Neuron (in vitro differentiated cells): ENCODE measurements around the gene PSMC3IP.

Experiments
- H2AFZ ChIP-seq: one replicate; pipeline ENCODE4 v1.6.1; 2013; ENCODE audit warnings: low read depth, mild to moderate bottlenecking, inconsistent platforms, low read length, moderate library complexity
- H3K27me3 ChIP-seq: one replicate; pipeline ENCODE4 v1.6.1; 2013; ENCODE audit warnings: low read length; ENCODE audit not compliant: insufficient read depth
- H3K36me3 ChIP-seq: one replicate; pipeline ENCODE4 v1.6.1; 2013; ENCODE audit warnings: low read length; ENCODE audit not compliant: insufficient read depth
- H3K4me1 ChIP-seq: one replicate; pipeline ENCODE4 v1.6.1; 2013; ENCODE audit warnings: low read length; ENCODE audit not compliant: insufficient read depth
- H3K4me3 ChIP-seq: 2 replicates; pipeline ENCODE4 v1.5.1; 2013; ENCODE audit warnings: mild to moderate bottlenecking, low read length, moderate library complexity
- H3K9me3 ChIP-seq: one replicate; pipeline ENCODE4 v1.6.1; 2013; ENCODE audit warnings: low read length

Gene PSMC3IP

GRCh38 chr17:42608305-42609181, 31.0 kb upstream of the PSMC3IP start:
- Histone ChIP-seq H3K4me1 (peaks cover 18% of the 10 kb centered on the region), H3K9me3 (no peaks in the 10 kb centered on the region), H3K36me3 (peaks cover 18% of the 10 kb centered on the region), H3K4me3 (peak overlapping the region; percentile 90), H2AFZ (peak overlapping the region; percentile 14), H3K27me3 (no peaks in the 10 kb centered on the region)

- H3K9me3 ChIP-seq = no peaks in the 10 kb centered on the region
- H3K36me3 ChIP-seq = peaks cover 11% of the 10 kb centered on the region
- no peak overlapping the region for H2AFZ ChIP-seq
- H3K27me3 ChIP-seq = no peaks in the 10 kb centered on the region
- peaks cover 18% of the 10 kb centered on the region for H3K4me1 ChIP-seq
- H3K4me3 ChIP-seq = peak overlapping the region; percentile 90
Measured at GRCh38 chr17:42607769-42608168, 30.2 kb upstream of the PSMC3IP start.

GRCh38 chr17:42603318-42603717, 25.8 kb upstream of the PSMC3IP start:
- H3K4me3 ChIP-seq = no peak overlapping the region

GRCh38 chr17:42598905-42599304, 21.4 kb upstream of the PSMC3IP start:
- no peaks in the 10 kb centered on the region for H3K9me3 ChIP-seq
- peaks cover 7% of the 10 kb centered on the region for H3K36me3 ChIP-seq
- H3K4me1 ChIP-seq = no peaks in the 10 kb centered on the region
- no peak overlapping the region for H2AFZ ChIP-seq
- H3K4me3 ChIP-seq = no peak overlapping the region
- no peaks in the 10 kb centered on the region for H3K27me3 ChIP-seq

More at GRCh38 chr17:42603318-42603717, 25.8 kb upstream of the PSMC3IP start:
- no peak overlapping the region for H2AFZ ChIP-seq
- H3K36me3 ChIP-seq = peaks cover 3% of the 10 kb centered on the region
- H3K9me3 ChIP-seq = no peaks in the 10 kb centered on the region
- no peaks in the 10 kb centered on the region for H3K27me3 ChIP-seq
- peaks cover 15% of the 10 kb centered on the region for H3K4me1 ChIP-seq

- Histone ChIP-seq H3K4me1 (no peaks in the 10 kb centered on the region), H3K27me3 (no peaks in the 10 kb centered on the region), H3K4me3 (no peak overlapping the region), H3K9me3 (no peaks in the 10 kb centered on the region), H3K36me3 (peaks cover 16% of the 10 kb centered on the region), H2AFZ (no peak overlapping the region)
Measured at GRCh38 chr17:42596386-42596785, 18.9 kb upstream of the PSMC3IP start.

- no peak overlapping the region for H2AFZ ChIP-seq
- H3K27me3 ChIP-seq = no peaks in the 10 kb centered on the region
- no peaks in the 10 kb centered on the region for H3K9me3 ChIP-seq
- H3K36me3 ChIP-seq = peaks cover 42% of the 10 kb centered on the region
- H3K4me3 ChIP-seq = no peak overlapping the region
- no peaks in the 10 kb centered on the region for H3K4me1 ChIP-seq
Measured at GRCh38 chr17:42591411-42591810, 13.9 kb upstream of the PSMC3IP start.

- Histone ChIP-seq H3K4me3 (no peak overlapping the region), H3K4me1 (no peaks in the 10 kb centered on the region), H3K27me3 (no peaks in the 10 kb centered on the region), H2AFZ (no peak overlapping the region), H3K9me3 (no peaks in the 10 kb centered on the region), H3K36me3 (peaks cover 46% of the 10 kb centered on the region)
Measured at GRCh38 chr17:42590886-42591285, 13.4 kb upstream of the PSMC3IP start.

- Histone ChIP-seq H3K36me3 (peaks cover 75% of the 10 kb centered on the region), H3K4me3 (no peak overlapping the region), H2AFZ (no peak overlapping the region), H3K4me1 (no peaks in the 10 kb centered on the region), H3K9me3 (no peaks in the 10 kb centered on the region), H3K27me3 (no peaks in the 10 kb centered on the region)
Measured at GRCh38 chr17:42586514-42587230, 9.1 kb upstream of the PSMC3IP start.

GRCh38 chr17:42585353-42585752, 7.8 kb upstream of the PSMC3IP start:
- Histone ChIP-seq H3K36me3 (peaks cover 80% of the 10 kb centered on the region), H3K4me3 (no peak overlapping the region), H2AFZ (no peak overlapping the region), H3K27me3 (no peaks in the 10 kb centered on the region), H3K4me1 (no peaks in the 10 kb centered on the region), H3K9me3 (no peaks in the 10 kb centered on the region)

GRCh38 chr17:42584880-42585279, 7.4 kb upstream of the PSMC3IP start:
- no peaks in the 10 kb centered on the region for H3K27me3 ChIP-seq
- H3K36me3 ChIP-seq = peaks cover 80% of the 10 kb centered on the region
- H3K4me1 ChIP-seq = no peaks in the 10 kb centered on the region
- no peak overlapping the region for H3K4me3 ChIP-seq
- no peaks in the 10 kb centered on the region for H3K9me3 ChIP-seq
- no peak overlapping the region for H2AFZ ChIP-seq

- H2AFZ ChIP-seq = no peak overlapping the region
- H3K4me3 ChIP-seq = no peak overlapping the region
- H3K36me3 ChIP-seq = peaks cover 65% of the 10 kb centered on the region
- H3K9me3 ChIP-seq = no peaks in the 10 kb centered on the region
- H3K27me3 ChIP-seq = no peaks in the 10 kb centered on the region
- H3K4me1 ChIP-seq = peaks cover 10% of the 10 kb centered on the region
Measured at GRCh38 chr17:42581744-42582270, 4.3 kb upstream of the PSMC3IP start.

GRCh38 chr17:42579794-42580551, 2.4 kb upstream of the PSMC3IP start:
- Histone ChIP-seq H3K4me3 (no peak overlapping the region), H2AFZ (no peak overlapping the region), H3K36me3 (peaks cover 60% of the 10 kb centered on the region), H3K9me3 (no peaks in the 10 kb centered on the region), H3K27me3 (no peaks in the 10 kb centered on the region), H3K4me1 (peaks cover 23% of the 10 kb centered on the region)
